ENCODE data around the gene IGFBPL1.

GRCh38 chr9:38422555-38423260 lies 1.5 kb downstream of the IGFBPL1 start:
- no peak for TF ChIP-seq POLR2A (IDR thresholded peaks at IDR 0.05)
- TF ChIP-seq CTCF (IDR thresholded peaks at IDR 0.05) = no peak
